Globus pallidus (tissue), 1 donor: ENCODE results near the gene SERINC2.

ENCODE experiments used
- DNase-seq: peaks from one replicate; pipeline ENCODE4 v3.0.0-alpha.2; 2015; ENCODE audit warnings: low spot score

SERINC2 gene

GRCh38 chr1:31434101-31434871 lies 21.3 kb downstream of the SERINC2 start:
- no peak for DNase-seq

- no peak for DNase-seq
Observed at GRCh38 chr1:31434979-31435378, 22.0 kb downstream of the SERINC2 start.

GRCh38 chr1:31435471-31436409 lies 22.7 kb downstream of the SERINC2 start:
- no peak for DNase-seq

GRCh38 chr1:31436596-31437432 lies 23.8 kb downstream of the SERINC2 start:
- no peak for DNase-seq

GRCh38 chr1:31437433-31438037 lies 24.5 kb downstream of the SERINC2 start:
- DNase-seq: no peak

- no peak for DNase-seq
Observed at GRCh38 chr1:31439276-31439675, 26.3 kb downstream of the SERINC2 start.

- no peak for DNase-seq
Observed at GRCh38 chr1:31441073-31441472, 28.1 kb downstream of the SERINC2 start.

- DNase-seq: no peak
Observed at GRCh38 chr1:31441558-31441957, 28.5 kb downstream of the SERINC2 start.

GRCh38 chr1:31441970-31442647 lies 29.1 kb downstream of the SERINC2 start:
- no peak for DNase-seq

GRCh38 chr1:31442648-31442994 lies 29.6 kb downstream of the SERINC2 start:
- DNase-seq: no peak

- no peak for DNase-seq
Observed at GRCh38 chr1:31443673-31444072, 30.7 kb downstream of the SERINC2 start.

- DNase-seq: no peak
Observed at GRCh38 chr1:31444725-31445448, 31.9 kb downstream of the SERINC2 start.

- DNase-seq: no peak
Observed at GRCh38 chr1:31445951-31446350, 32.9 kb downstream of the SERINC2 start.

- DNase-seq: no peak
Observed at GRCh38 chr1:31447210-31447609, 34.2 kb downstream of the SERINC2 start.

- DNase-seq: no peak
Observed at GRCh38 chr1:31453384-31454079, 40.5 kb downstream of the SERINC2 start.

GRCh38 chr1:31458287-31458896 lies 45.4 kb downstream of the SERINC2 start:
- no peak for DNase-seq

- no peak for DNase-seq
Observed at GRCh38 chr1:31460027-31460426, 47.0 kb downstream of the SERINC2 start.

GRCh38 chr1:31467005-31467674 lies 54.1 kb downstream of the SERINC2 start:
- no peak for DNase-seq

GRCh38 chr1:31470794-31471315 lies 57.8 kb downstream of the SERINC2 start:
- DNase-seq: no peak
